Measurements from ENCODE around the gene STARD10. TPM values are rescaled to one million over a fixed set of nuclear protein-coding genes. Genes with fewer than 3 reads are reported as not detected.
"Not testable (repeated sequence)": the region's sequence is repeated elsewhere in the genome, so short reads cannot be mapped to it uniquely, and the experiment has no call there.

The STARD10 gene
- total and polyA plus RNA-seq, 2 of the 8 experiments (the other 6 are each of a cell fraction or from before 2014, with no cell fraction given) = 23.7 to 35.7 TPM

DNA sequence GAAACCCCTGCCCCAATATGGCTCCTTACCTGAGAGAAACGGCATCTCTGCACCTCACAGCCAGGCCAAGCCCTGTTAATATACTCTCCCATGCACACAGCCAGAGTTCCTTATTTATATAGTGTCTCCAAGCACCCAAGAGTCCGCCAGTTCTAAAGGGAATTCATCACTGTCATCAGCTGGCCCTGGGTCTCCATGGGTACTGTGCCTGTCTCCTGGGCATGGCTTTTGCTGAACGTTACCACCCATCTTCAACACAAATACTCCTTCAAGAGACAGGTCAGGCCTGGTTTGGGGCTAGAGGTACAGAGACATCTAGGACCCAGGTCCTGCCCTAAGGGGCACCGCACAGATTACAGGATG is 18.7 kb upstream of the STARD10 start (continued):
- TF ChIP-seq JUND (IDR thresholded peaks at IDR 0.05; ENCODE audit: low read length) = no peak
- TF ChIP-seq SIRT6 (IDR thresholded peaks at IDR 0.05; ENCODE audit: low read length) = no peak
- TF ChIP-seq TEAD4 (IDR thresholded peaks at IDR 0.05; ENCODE audit: low read depth, low read length) = no peak

DNA sequence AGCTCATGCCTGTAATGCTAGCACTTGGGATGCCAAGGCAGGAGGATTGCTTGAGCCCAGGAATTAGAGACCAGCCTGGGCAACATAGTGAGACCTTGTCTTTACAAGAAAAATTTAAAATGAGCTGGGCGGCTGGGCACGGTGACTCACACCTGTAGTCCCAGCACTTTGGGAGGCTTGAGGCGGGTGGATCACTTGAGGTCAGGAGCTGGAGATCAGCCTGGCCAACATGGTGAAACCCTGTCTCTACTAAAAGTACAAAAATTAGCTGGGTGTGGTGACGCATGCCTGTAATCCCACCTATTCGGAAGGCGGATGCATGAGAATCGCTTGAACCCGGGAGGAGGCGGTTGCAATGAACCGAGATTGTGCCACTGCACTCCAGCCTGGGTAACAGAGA is 17.8 kb upstream of the STARD10 start:
- H2AFZ ChIP-seq (ENCODE audit: low read length); H3K56ac ChIP-seq (replicated peaks; ENCODE audit: insufficient read length, low read depth, low read length); H3K4me2 ChIP-seq (ENCODE audit: insufficient read depth in 1 of 2, low read depth in 2 of 2, low read length in 2 of 2); H4K20me1 ChIP-seq (replicated peaks in 1 of 2; ENCODE audit: control insufficient read depth in 1 of 2, insufficient read depth in 2 of 2, low read length in 2 of 2); H3K4me3 ChIP-seq (ENCODE audit: extremely low read depth in 1 of 4, insufficient read depth in 2 of 4, low read depth in 3 of 4, low read length in 4 of 4); H3K79me2 ChIP-seq (ENCODE audit: control insufficient read depth in 1 of 2, insufficient read depth in 2 of 2, low read length in 2 of 2); FAIRE-seq; H2BK20ac ChIP-seq (ENCODE audit: low read length); H3K36me3 ChIP-seq (ENCODE audit: control insufficient read depth in 2 of 4, insufficient read depth in 4 of 4, low read length in 3 of 4); H3K23ac ChIP-seq (ENCODE audit: insufficient read length); H3K9me3 ChIP-seq (ENCODE audit: insufficient read depth in 2 of 2, low read depth in 1 of 2, low read length in 1 of 2); H4K8ac ChIP-seq (ENCODE audit: extremely low read depth, insufficient read depth, low read length); H3K4ac ChIP-seq (replicated peaks; ENCODE audit: insufficient read length, low read depth, low read length); H3K18ac ChIP-seq (ENCODE audit: extremely low read depth, low read length); H3K79me1 ChIP-seq (ENCODE audit: low read depth, low read length); H3K14ac ChIP-seq (ENCODE audit: insufficient read length); H2BK15ac ChIP-seq (ENCODE audit: low read length); H2BK120ac ChIP-seq (replicated peaks; ENCODE audit: low read depth, low read length); H2BK5ac ChIP-seq (ENCODE audit: low read depth, low read length); H4K91ac ChIP-seq (replicated peaks; ENCODE audit: insufficient read length, low read length); DNase-seq (ENCODE audit: low read depth in 1 of 2, low spot score in 2 of 2); H3K27me3 ChIP-seq (replicated peaks in 1 of 4; ENCODE audit: control insufficient read depth in 3 of 4, extremely low read depth in 1 of 4, insufficient read depth in 3 of 4, low read length in 3 of 4); H2AK5ac ChIP-seq (ENCODE audit: low read depth, low read length); H4K5ac ChIP-seq (ENCODE audit: insufficient read length, low read depth, low read length); H2BK12ac ChIP-seq (ENCODE audit: low read depth, low read length); H3K9ac ChIP-seq (replicated peaks in 1 of 4; ENCODE audit: extremely low read depth in 1 of 4, low read depth in 3 of 4, low read length in 3 of 4); H3K27ac ChIP-seq (ENCODE audit: low read depth, low read length): not testable (repeated sequence)
- CTCF ChIA-PET (ENCODE audit: partially characterized antibody) = interaction anchor here (0.8 to 5.7 kb wide), 8 partner anchors 9 to 85 kb away, joined by 3 to 51 read pairs (median 4); partner anchors contain the start of gene STARD10
- Histone ChIP-seq H3K4me1 (replicated peaks in 1 of 4; ENCODE audit: control insufficient read depth in 3 of 4, insufficient read depth in 4 of 4, low read length in 3 of 4) (peaks cover 0 to 15% (median 9%) of the 10 kb centered on the region in 4 experiments; a peak in 5 of 7 replicates), H3K23me2 (ENCODE audit: low read depth, low read length) (peaks cover 12% of the 10 kb centered on the region; the same call in 1 of the 2 replicates)
- 98% methylated on average over 10 of the region's 10 CpGs; no CpG with 5 or more reads in 1 of the 2 experiments for WGBS, 2 experiments (ENCODE audit: extremely low coverage in 1 of 2, insufficient coverage in 1 of 2, insufficient read length in 1 of 2, insufficient replicate concordance in 2 of 2, low coverage in 1 of 2, low lambda C conversion rate in 2 of 2, missing lambda C conversion rate in 1 of 2)
- POLR2A ChIA-PET (ENCODE audit: partially characterized antibody) = interaction anchor here (0.6 to 1.8 kb wide), 3 partner anchors 66 to 224 kb away, joined by 3 to 4 read pairs (median 3); no protein-coding TSS in a partner anchor

Measured in H1 (cell line).